Sciatic nerve (tissue), 1 donor: ENCODE data around the gene HERC2. TPM values are rescaled to one million over a fixed set of nuclear protein-coding genes. Genes with fewer than 3 reads are reported as not detected.

Experiments used
- total RNA-seq: library from RNA; stranded (reverse); fragmentation: NEBNext Ultra II Directional; extraction: Animal tissue kit (Norgen Biotek cat#: 25700); gene quantifications from one replicate; pipeline ENCODE4 v1.2.1, GENCODE V29; 2021
- donor health status: DM: no; HTN: no; CAD: no.

The HERC2 gene
- total RNA-seq, 1 donor from 2014 or later: 84.9 TPM

Other genes starting within 250 kb of the HERC2 start
- gene OCA2, start 222.9 kb downstream of the HERC2 start, total RNA-seq: 0.98 TPM
- not detected for gene GOLGA6L24, start 35.9 kb upstream of the HERC2 start, total RNA-seq
- gene GOLGA8F, start 56.5 kb upstream of the HERC2 start, total RNA-seq: not detected
- not detected for gene GOLGA8G, start 210.8 kb upstream of the HERC2 start, total RNA-seq
- gene GOLGA6L25, start 231.4 kb upstream of the HERC2 start, total RNA-seq: not detected